NOMO-1 treated with dmso at 0.1 percent for 144 hours (cell line): ENCODE data around the gene TNNT2.

ENCODE experiments used
- DNase-seq: peaks from one replicate; lab custom pipeline; 2025; ENCODE audit not compliant: unreplicated experiment; lab: John Stamatoyannopoulos, UW

TNNT2 gene

DNA sequence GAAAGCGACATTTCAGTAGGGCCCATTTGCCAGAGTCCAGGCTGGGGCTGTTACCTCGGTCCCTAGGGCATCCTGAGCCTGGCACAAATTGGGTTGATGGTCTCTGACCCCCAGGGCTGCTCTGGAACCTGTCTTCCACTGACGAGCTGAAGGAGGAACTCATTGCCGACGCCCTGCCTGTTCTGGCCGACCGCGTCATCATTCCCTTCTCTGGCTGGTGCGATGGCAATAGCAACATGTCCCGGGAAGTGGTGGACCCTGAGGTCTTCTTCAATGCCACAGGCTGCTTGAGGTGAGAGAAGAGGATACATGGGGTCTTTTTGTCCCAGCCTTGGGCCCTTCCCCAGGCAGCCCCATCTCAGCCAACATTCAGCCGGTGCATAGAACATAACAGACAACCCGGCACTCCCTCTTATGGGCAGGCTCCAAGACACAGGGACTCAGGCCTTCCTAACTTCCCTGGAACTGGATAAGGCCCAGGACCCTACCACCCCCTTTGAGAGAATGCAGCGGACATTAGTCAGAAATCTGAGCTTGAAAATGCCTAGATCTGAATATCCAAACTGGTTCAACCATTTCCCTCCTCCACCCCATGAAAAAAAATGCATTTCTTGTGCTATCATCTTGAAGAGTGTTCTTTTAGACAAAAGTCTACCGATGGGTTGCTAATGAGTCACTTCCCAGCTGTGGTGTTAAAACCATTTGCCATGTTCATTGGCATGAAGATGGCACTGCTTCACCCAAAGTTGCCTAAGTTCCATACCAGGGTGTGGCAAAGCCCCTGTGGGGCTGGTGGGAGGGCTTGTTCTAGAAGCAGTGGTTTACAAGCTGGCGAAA lies 58.8 kb downstream of the TNNT2 start:
- DNase-seq: no peak

GRCh38 chr1:201317551-201317950 lies 59.9 kb downstream of the TNNT2 start:
- no peak for DNase-seq

DNA sequence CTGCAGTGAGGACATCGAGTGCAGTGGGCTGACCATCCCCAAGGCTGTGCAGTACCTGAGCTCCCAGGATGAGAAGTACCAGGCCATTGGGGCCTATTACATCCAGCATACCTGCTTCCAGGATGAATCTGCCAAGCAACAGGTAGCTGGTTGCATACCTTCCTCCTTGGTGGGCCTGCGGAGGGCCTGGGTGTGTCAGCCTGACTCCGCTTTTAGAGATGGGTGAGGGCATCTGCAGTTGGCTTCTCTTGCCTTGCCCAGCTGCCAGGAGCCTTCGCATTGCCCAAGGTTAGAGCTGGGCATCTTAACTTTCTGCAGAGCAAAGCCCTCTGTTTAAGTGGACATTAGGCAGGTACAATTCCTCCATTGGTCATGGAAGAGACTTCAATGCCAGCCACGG lies 60.9 kb downstream of the TNNT2 start:
- no peak for DNase-seq

DNA sequence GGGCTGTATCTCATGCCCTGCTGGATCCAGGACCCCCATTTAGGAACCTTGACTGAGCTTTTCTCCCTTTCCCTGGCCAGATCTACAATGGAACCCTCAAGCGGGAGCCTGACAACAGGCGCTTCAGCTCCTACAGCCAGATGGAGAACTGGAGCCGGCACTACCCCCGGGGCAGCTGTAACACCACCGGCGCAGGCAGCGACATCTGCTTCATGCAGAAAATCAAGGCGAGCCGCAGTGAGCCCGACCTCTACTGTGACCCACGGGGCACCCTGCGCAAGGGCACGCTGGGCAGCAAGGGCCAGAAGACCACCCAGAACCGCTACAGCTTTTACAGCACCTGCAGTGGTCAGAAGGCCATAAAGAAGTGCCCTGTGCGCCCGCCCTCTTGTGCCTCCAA lies 64.4 kb downstream of the TNNT2 start:
- no peak for DNase-seq

DNA sequence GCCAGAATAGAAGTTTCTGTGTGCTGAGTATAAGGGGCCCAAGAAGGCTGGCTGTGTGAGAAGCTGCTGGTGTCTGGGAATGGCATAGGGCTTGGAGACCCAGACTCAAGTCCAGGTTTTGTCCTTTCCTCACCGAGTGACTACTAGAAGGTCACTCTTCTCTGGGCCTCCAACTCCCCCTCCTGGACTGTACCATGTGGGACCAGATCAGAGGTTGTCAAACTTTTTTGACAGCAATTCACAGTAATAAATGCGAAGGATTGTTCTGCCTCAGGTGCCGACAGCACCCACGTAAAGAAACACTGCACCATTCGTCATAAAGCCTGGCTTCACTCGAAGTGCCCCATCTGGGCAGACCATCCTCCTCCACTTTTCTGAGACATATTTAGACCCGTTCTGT lies 65.2 kb downstream of the TNNT2 start:
- no peak for DNase-seq

DNA sequence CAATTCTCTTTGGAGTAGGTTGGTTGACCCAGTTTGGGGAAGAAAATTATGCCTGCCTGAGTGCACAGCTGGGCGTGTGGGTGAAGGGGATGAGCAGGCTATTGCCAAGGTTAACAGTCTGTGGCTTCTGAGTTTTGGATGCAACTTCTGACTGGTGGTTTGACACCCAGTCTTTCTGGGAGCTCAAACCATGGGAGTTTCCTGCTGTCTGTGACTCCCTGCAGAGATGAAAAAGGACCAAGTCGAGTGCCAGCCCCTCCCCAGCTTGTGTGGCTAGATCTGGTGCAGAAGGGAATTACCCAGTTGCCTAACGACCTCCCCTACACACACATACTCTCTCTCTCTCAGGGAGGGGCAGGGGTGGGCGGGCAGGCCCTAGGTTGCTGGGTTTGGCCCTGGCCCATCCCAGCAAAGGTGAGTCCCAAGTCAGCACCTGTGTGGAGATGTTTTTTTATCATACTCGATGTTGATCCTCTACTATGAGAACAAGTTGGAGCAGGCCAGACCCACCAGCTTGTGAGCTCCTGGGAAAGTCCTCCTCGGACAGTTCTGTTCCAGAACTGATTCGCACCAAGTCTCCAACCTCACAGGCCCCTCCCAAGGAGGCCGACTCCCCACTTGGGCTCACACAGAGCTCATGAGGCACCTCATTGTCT lies 66.0 kb downstream of the TNNT2 start:
- DNase-seq: no peak

DNA sequence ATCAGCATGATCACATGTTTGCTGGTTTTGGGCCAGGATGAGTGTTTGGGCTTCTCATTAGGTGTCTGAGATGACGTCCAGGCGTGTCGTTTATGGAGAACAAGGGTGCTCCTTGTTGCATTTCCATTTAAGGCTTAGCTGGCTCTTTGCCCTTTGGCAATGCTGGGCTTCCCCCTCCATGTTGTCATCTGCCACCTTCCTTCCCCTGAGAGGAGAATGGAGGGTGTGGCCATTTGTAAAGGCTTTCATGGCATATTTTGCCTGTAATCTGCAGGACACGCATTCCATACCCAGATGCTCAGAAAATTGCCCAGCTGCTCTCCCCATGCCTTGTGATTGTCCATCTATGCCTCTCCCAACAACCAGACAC lies 66.5 kb downstream of the TNNT2 start:
- no peak for DNase-seq

DNA sequence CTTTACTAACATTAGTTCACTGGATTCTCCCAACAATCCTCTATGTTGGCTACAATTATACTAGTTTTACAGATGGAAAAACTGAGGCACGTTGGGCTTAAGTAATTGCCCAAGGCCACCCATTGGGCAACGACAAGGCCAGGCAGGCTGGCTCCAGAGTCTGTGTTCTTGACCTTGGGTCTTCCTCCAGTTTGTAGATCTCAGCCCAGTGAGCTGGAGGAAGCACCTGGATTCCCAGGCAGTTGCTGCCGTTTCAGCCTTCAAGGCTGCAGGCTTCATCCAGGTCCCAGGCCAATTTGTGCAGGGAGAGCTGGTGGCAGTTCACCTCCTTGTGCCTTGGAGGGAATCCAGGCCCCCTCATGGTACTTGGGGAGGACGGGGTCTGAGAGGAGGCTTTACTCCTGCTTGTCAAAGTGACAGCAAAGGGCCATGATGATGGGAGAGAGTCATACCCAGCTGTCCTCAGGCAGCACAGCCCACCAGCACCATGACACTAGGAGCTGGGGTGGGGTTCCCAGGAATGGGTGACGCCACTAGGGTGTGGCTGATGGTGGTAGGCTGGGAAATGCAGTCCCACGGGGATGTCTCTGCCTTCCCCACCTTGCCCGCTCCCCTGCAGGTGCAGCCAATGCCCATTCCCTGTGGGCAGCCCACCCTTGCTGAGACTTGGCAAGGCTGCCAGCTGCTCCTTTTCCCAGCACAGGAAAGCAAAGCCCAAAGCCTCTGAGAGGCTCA lies 67.1 kb downstream of the TNNT2 start:
- no peak for DNase-seq

DNA sequence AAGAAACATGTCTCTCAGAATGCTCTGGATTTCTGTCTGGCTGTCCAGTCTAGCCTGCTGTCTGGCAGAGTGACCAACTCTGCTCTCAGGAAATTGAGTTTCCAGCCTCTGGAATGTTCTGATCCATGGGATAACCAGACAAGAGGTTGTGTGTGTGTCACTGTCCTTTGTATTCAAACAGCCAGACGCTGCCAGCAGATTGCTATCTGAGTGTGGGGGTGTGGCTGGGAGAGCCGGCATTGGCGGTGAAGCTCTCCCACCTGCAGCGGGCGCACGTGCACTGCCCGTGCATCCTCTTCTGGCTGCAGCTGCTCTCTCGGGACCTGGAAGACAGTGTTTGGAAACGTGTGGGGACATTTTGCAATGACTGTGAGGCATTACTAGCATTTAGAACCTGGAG lies 68.1 kb downstream of the TNNT2 start:
- DNase-seq: no peak
